HUES48 (cell line): ENCODE data around the gene UBAP1L.

Experiments used
- H3K27ac ChIP-seq: one replicate; pipeline ENCODE4 v1.7.0; 2013; ENCODE audit warnings: low read depth, low read length, inconsistent platforms
- H3K27me3 ChIP-seq: 2 replicates; pipeline ENCODE4 v1.6.1; 2013; ENCODE audit warnings: mild to moderate bottlenecking, low read length; ENCODE audit not compliant: control insufficient read depth, insufficient read depth
- H3K36me3 ChIP-seq: 2 replicates; pipeline ENCODE4 v1.6.1; 2013; ENCODE audit warnings: low read length; ENCODE audit not compliant: control insufficient read depth, insufficient read depth
- H3K4me1 ChIP-seq: 2 replicates; pipeline ENCODE4 v1.6.1; 2013; ENCODE audit warnings: mild to moderate bottlenecking, low read length; ENCODE audit not compliant: control insufficient read depth, insufficient read depth
- H3K4me3 ChIP-seq: 2 replicates; pipeline ENCODE4 v1.5.1; 2013; ENCODE audit warnings: mild to moderate bottlenecking, low read depth, low read length
- H3K9ac ChIP-seq: 2 replicates; pipeline ENCODE4 v1.6.1; 2013; ENCODE audit warnings: mild to moderate bottlenecking, low read depth, low read length, moderate library complexity
- H3K9me3 ChIP-seq: 2 replicates; pipeline ENCODE4 v1.6.1; 2013; ENCODE audit warnings: low read length; ENCODE audit not compliant: control insufficient read depth, insufficient read depth

UBAP1L gene

DNA sequence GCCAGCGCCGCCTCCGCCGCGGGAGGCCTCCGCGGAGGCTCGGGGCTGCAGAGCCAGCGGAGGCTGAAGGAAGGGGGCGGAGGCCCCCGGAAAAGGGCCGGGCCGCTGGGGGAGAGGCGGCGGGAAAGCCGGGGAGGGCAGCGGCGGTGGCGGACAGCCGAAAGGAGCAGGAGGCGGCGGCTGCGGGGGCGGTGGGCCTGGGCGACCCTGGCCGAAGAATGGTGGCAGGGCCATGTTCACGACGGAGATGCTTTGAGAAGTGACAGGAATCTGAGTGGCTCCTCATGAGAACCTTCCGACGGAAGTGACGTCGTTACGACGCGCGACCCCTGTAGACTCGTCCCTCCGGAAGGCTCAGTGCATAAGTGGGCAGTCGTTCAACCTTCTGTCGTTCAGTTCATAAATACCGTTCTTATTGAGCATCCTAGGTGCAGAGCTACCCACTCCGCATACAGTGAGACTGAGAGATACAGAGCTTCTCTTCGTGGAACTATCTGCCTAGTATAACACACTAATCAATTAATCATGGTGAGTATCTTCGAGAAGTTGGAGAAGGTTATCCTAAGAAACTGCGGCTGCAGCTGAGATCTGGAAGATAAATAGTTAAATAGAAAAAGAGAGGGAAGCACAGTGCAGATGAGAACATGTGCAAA, 18.7 kb upstream of the UBAP1L start, which contains the start of gene PDCD7:
Gene PDCD7, minus strand, starts transcription at position 261 of the 653 bp plus-strand sequence. Its CDS starts 27 bp downstream, at position 234.
- H3K4me3 ChIP-seq, result peak within 1 kb of the TSS; percentile 78
- 0 out of 2 replicates have a peak, but pooled peaks cover 3% of the 10 kb centered on the region for H3K4me1 ChIP-seq
- no peaks in the 10 kb centered on the region; the same call in 1 of the 2 replicates for H3K9me3 ChIP-seq
- H3K27me3 ChIP-seq, result no peaks in the 10 kb centered on the region
- peak within 1 kb of the TSS; percentile 83 for H3K27ac ChIP-seq
- peak within 1 kb of the TSS; percentile 39 for H3K9ac ChIP-seq
- peaks cover 10% of the 10 kb centered on the region for H3K36me3 ChIP-seq

DNA sequence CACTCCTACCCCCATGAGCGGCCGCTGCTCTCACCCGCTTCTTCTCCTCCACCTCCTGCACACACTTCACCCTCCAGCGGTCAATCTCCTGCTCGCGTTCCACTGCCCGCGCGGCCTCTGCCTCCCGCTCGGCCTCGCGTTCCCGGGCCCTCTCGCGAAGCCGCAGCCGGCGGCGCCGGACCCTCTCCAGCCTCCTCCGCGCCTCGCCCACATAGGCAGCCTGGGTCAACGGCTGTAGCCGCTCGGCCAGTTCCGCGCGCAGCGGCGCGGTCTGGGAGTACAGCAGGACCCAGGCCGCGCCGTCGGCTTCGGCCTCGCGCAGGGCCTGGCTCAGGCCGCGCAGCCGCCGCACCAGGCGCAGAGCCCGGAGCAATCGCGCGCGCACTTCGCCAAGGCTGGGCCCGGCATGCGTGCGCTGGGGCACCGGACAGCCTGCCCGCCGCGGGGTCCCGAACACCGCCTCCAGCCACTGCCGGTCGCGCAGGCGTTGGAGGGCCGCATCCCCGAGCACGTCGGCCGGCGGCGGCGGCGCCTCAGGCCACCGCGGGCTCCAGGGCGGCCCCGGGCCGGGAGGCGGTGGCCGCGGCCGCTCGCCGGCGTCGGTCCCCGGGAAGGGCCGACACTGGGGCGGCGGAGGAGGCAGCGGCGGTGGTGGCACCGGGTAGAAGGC, 18.0 kb upstream of the UBAP1L start:
- Histone ChIP-seq H3K9ac (peak overlapping the region; percentile 39), H3K4me1 (0 out of 2 replicates have a peak, but pooled peaks cover 3% of the 10 kb centered on the region), H3K27me3 (no peaks in the 10 kb centered on the region), H3K36me3 (peaks cover 17% of the 10 kb centered on the region), H3K4me3 (peak overlapping the region; percentile 78), H3K9me3 (no peaks in the 10 kb centered on the region; the same call in 1 of the 2 replicates), H3K27ac (peak overlapping the region; percentile 83)

DNA sequence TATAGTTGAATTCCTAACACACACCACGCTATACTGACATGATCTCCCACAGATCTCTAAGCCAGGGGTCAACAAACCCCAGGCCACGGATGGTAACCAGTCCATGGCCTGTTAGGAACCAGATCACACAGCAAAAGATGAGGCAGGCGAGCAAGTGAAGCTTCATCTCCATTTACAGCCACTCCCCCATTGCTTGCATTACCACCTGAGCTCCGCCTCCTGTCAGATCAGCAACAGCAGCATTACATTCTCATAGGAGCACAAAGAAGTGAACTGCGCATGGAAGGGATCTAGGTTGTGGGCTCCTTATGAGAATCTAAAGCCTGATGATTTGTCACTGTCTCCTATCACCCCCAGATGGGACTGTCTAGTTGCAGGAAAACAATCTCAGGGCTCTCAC, 15.9 kb upstream of the UBAP1L start:
- Histone ChIP-seq H3K36me3 (peaks cover 35% of the 10 kb centered on the region), H3K27me3 (no peaks in the 10 kb centered on the region), H3K9me3 (no peaks in the 10 kb centered on the region), H3K27ac (no peak overlapping the region), H3K4me3 (no peak overlapping the region), H3K4me1 (0 out of 2 replicates have a peak, but pooled peaks cover 3% of the 10 kb centered on the region), H3K9ac (no peak overlapping the region)

DNA sequence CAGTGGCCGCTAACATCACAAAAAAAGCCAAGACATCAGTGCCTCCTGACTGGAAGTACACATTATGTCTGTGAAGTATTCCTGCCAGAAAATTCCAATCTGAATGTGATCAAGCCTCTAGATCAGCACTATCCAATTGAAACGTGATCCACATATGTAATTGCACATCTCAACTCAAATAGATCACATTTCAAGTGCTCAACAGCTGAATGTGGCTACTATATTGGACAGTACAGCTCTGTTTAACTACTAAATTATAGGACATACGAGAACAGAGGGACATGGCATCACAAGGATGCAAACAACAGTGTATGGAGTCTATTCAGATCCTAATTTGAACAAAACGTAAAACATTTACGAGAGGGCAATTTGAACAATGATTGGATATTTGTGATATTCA, 542 bp upstream of the UBAP1L start:
- Histone ChIP-seq H3K27me3 (no peaks in the 10 kb centered on the region), H3K27ac (no peak overlapping the region), H3K4me3 (no peak overlapping the region), H3K36me3 (peaks cover 40% of the 10 kb centered on the region), H3K9ac (no peak overlapping the region), H3K9me3 (no peaks in the 10 kb centered on the region), H3K4me1 (no peaks in the 10 kb centered on the region)

DNA sequence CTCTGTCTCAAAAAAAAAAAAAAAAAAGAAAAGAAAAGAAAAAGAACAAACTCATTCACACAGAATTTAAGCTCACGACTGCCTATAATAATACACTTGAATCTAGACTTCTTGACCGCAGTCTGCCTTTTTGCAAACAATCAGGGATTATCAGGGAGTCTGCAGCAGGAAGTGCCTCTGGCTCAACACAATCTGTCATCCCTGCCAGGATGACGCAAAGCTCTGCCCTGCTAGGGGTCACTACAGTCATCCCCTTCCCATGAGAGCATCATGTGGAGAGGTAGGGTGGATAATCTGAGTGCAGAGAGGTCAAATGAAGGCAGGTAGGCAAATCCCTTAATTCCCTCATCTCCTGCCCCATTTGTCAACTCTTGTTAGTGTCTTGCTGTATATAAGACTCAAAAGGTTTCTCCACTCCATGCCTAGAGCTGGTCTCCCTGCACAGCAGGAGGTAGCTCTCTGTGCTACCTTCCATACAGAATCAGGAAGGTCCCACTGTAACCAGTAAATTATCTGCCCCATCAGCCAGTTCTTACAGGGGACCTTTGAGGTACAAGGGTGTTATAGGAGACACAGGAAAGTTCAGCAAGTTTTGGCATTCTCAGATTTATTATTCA, 4.2 kb downstream of the UBAP1L start:
- H3K27me3 ChIP-seq, result no peaks in the 10 kb centered on the region
- H3K27ac ChIP-seq, result no peak overlapping the region
- peaks cover 5% of the 10 kb centered on the region; the same call in 1 of the 2 replicates for H3K36me3 ChIP-seq
- no peaks in the 10 kb centered on the region for H3K4me1 ChIP-seq
- H3K9ac ChIP-seq, result no peak overlapping the region
- H3K4me3 ChIP-seq, result no peak overlapping the region
- H3K9me3 ChIP-seq, result no peaks in the 10 kb centered on the region

DNA sequence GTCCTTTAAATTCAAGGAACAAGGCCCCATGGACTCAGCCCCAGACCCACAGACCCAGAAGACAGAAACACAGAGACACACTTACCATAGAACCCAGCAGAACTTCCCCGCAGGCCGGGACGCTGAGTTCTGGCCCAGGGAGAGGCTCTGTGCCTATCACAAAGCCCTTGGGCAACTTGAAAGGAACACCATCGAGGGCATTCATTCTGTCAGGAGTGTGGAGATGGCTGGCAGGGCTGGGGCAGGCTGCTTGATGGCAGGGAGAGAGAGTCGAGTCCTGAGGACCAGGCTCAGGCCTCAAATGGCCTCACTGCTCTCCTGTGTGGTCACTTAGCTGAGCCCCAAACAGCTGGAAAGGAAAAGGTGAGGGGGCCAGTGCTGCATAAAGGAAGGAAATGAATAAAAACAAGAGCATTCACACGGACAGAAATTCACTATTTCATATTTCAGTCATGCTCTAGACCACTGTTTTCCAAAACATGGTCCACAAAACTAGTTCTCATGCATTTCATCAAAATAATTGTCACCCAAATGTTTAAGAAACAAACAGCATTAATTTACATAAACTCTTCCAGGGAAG, 8.9 kb downstream of the UBAP1L start:
- Histone ChIP-seq H3K4me3 (no peak overlapping the region), H3K9ac (no peak overlapping the region), H3K36me3 (no peaks in the 10 kb centered on the region), H3K4me1 (no peaks in the 10 kb centered on the region; the same call in 1 of the 2 replicates), H3K9me3 (no peaks in the 10 kb centered on the region), H3K27me3 (peaks cover 10% of the 10 kb centered on the region; the same call in 1 of the 2 replicates), H3K27ac (no peak overlapping the region)

DNA sequence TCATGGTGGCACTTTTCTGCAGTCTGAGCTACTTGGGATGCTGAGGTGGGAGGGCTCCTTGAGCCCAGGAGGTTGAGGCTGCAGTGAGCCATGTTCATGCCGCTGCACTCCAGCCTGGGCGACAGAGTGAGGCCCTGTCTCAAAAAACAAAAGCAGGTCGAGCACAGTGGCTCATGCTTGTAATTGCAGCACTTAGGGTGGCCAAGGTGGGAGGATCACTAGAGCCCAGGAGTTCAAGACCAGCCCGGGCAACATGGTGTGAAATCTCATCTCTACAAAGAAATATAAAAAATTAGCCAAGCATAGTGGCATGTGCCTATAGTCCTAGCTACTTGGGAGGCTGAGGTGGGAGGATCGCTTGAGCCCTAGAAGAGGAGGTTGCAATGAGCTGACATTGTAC, 10.0 kb downstream of the UBAP1L start:
- Histone ChIP-seq H3K9ac (no peak overlapping the region), H3K4me3 (no peak overlapping the region), H3K27me3 (peaks cover 10% of the 10 kb centered on the region; the same call in 1 of the 2 replicates), H3K27ac (no peak overlapping the region), H3K36me3 (no peaks in the 10 kb centered on the region), H3K4me1 (no peaks in the 10 kb centered on the region; the same call in 1 of the 2 replicates), H3K9me3 (no peaks in the 10 kb centered on the region)

DNA sequence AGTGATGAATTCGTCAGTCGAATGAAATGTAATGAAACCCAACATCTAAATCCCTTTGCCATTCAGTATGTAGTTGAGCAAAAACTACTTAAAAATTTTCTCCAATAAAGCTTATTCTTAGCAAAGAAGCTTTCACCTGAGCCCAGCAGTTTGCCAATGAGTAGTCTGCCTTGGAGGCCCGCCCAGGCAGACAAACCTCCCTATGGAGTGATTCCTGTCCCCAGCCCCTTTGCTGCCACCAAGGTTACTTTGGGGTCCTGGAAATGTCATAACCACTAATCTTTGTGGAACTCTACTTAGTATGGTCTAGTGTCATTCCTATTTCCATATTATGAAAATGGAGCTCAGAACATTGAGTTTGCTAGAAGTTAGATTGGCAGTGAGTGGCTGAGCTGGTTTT, 12.1 kb downstream of the UBAP1L start:
- H3K9me3 ChIP-seq, result no peaks in the 10 kb centered on the region
- no peaks in the 10 kb centered on the region; the same call in 1 of the 2 replicates for H3K4me1 ChIP-seq
- H3K36me3 ChIP-seq, result peaks cover 6% of the 10 kb centered on the region; the same call in 1 of the 2 replicates
- no peak overlapping the region for H3K27ac ChIP-seq
- H3K27me3 ChIP-seq, result peaks cover 10% of the 10 kb centered on the region; the same call in 1 of the 2 replicates
- H3K4me3 ChIP-seq, result no peak overlapping the region
- H3K9ac ChIP-seq, result no peak overlapping the region

DNA sequence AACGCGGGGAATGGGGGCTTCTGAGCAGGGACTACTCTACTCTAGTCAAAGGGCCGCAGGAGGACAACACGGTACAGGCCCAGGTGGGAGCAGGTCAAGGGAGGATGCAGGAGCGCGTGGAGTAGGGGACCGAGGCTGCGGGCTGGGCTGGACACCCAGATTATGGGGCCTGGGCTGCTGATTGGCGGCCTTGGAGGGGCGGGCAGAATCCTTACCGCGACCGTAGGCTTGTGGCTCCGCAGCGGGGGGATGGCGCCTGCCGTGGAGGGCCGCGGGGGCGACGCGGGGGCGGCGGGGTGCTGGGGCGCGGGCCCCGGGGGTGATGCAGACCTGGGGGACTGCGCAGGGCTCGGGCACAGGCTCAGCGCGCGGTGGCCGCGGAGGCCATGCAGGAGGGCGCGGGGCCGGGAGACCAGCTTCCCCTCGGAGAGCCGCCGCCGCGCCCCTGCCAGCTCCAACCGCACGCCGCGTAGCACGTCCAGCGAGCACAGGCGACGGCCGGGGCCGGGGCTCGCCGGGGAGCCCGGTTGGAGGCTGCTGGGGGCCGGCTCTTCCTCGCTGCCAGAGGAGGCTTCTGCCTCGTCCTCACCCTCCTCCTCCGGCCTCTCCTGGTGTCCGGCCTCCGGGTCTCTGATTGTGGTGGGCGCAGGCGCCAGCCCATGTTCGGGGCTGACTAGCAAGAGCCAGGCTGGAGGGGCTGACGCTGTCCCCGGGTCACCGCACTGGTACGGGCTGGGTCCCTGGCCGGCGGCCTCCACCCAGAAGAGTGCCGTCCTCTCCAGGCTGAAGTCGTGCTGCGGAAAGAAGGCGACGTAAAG, 12.9 kb downstream of the UBAP1L start:
- Histone ChIP-seq H3K4me3 (peak overlapping the region; percentile 63), H3K9me3 (no peaks in the 10 kb centered on the region)

DNA sequence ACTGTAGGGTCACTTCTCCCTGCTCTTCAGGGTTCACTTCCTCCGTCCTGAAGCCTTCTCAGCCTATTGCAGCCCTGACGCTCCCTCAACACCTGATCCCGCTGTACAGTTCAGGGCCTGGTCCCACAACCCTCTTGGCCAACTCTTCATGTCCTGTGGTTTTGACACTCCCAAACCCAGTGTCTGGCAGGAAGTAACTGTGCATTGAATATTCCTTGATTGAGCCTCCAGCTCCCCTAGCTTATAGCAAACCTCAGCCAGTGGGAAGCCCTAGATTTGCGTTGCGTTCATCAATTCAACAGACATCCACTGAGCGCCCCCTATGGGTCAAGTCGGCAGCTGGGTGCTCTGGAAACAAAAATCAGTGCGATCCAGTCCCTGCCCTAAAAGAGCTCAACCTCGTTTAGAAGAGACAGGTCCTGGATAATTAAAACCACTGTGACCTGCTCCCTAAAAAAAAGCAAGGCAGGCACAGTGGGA, 13.5 kb downstream of the UBAP1L start:
- H3K9me3 ChIP-seq, result no peaks in the 10 kb centered on the region
- peak overlapping the region; percentile 32; the same call in 1 of the 2 replicates for H3K9ac ChIP-seq
- H3K4me3 ChIP-seq, result peak overlapping the region; percentile 63
- peaks cover 6% of the 10 kb centered on the region; the same call in 1 of the 2 replicates for H3K36me3 ChIP-seq
- no peak overlapping the region for H3K27ac ChIP-seq
- H3K27me3 ChIP-seq, result peaks cover 10% of the 10 kb centered on the region; the same call in 1 of the 2 replicates
- no peaks in the 10 kb centered on the region; the same call in 1 of the 2 replicates for H3K4me1 ChIP-seq

More for the DNA sequence above, 12.9 kb downstream of the UBAP1L start:
- H3K27me3 ChIP-seq, result peaks cover 10% of the 10 kb centered on the region; the same call in 1 of the 2 replicates
- H3K4me1 ChIP-seq, result no peaks in the 10 kb centered on the region; the same call in 1 of the 2 replicates
- H3K9ac ChIP-seq, result peak overlapping the region; percentile 36; the same call in 1 of the 2 replicates
- peaks cover 6% of the 10 kb centered on the region; the same call in 1 of the 2 replicates for H3K36me3 ChIP-seq
- H3K27ac ChIP-seq, result no peak overlapping the region
